Omental fat pad (tissue), 4 donors: Measurements from ENCODE around the gene DSCAML1. TPM values are rescaled to one million over a fixed set of nuclear protein-coding genes. Genes with fewer than 3 reads are reported as not detected.

Experiments
- ATAC-seq: fragments of 150-250 bp; one replicate; pipeline ENCODE4 v1.9.1; 2016; ENCODE audit warnings: mild to moderate bottlenecking, moderate library complexity; ENCODE audit not compliant: low FRiP score
- DNase-seq: peaks from one replicate; pipeline ENCODE4 v3.0.0-alpha.2; 2019; ENCODE audit warnings: low spot score
- CTCF ChIP-seq, 3 donors: fragments of 450-650 bp; IDR thresholded peaks; one replicate each; pipeline ENCODE4 v1.5.1; 2016 to 2017; ENCODE audit warnings: antibody characterized with exemption in 3 of 3, mild to moderate bottlenecking in 3 of 3, moderate library complexity in 2 of 3
- total RNA-seq, 4 donors: library from RNA; depleted of rRNA; stranded (reverse); fragments of >200 nt; gene quantifications; one replicate each; pipeline ENCODE4 v1.1.0, GENCODE V29; 2016

The DSCAML1 gene
- total RNA-seq, 4 donors from 2014 or later: 0.95 to 10.9 (median 3.9) TPM

- no peak for DNase-seq
- TF ChIP-seq CTCF (IDR thresholded peaks at IDR 0.05): no peak
- no peak for ATAC-seq
These were observed 417.8 kb downstream of the DSCAML1 start for GRCh38 chr11:117378976-117379865.

Other genes with a start within 250 kb of the DSCAML1 start
- gene FXYD2, start 27.5 kb upstream of the DSCAML1 start, total RNA-seq: 1 to 10 TPM; 1.1 to 4.3 (median 2.0) TPM
- gene FXYD6, start 79.4 kb upstream of the DSCAML1 start, total RNA-seq: 10 to 100 TPM; 21.5 to 79.9 (median 25.6) TPM
- under 1 TPM in 1 of 4 donors, not detected in 3; 0.50 TPM for gene TMPRSS13, start 132.2 kb upstream of the DSCAML1 start, total RNA-seq
- gene IL10RA, start 189.2 kb upstream of the DSCAML1 start, total RNA-seq: 10 to 100 TPM; 23.2 to 65.9 (median 44.4) TPM